Activated B cell treated with CpG ODN at 0.5 μM for 24 hours (primary cell): Measurements from ENCODE around the gene TBCCD1. TPM values are rescaled to one million over a fixed set of nuclear protein-coding genes. Genes with fewer than 3 reads are reported as not detected.
A peak's percentile ranks its signal among the peaks of the same experiment; 100 is the strongest.

Experiments
- ATAC-seq: fragments of 200-7000 bp; cut with Tn5 transposase; one replicate; pipeline ENCODE4 v1.10.0; 2021; ENCODE audit warnings: low read depth, mild to moderate bottlenecking, moderate library complexity
- CTCF ChIA-PET: fragments of 350-600 bp; sonication (Branson Sonifier 250); formaldehyde crosslinking; loops from one replicate; lab custom pipeline; 2021; ENCODE audit warnings: antibody characterized with exemption; lab: Charles Lee
- POLR2A ChIA-PET: fragments of 350-600 bp; sonication (Branson Sonifier 250); formaldehyde crosslinking; loops from one replicate; lab custom pipeline; 2021; ENCODE audit warnings: antibody characterized with exemption; lab: Charles Lee
- DNase-seq: peaks from one replicate; pipeline ENCODE4 v3.0.0; 2022
- H3K27ac Mint-ChIP-seq: one replicate; pipeline ENCODE4 v1.8.0; 2020; ENCODE audit warnings: mixed read lengths
- H3K27me3 Mint-ChIP-seq: one replicate; pipeline ENCODE4 v1.8.0; 2021; ENCODE audit warnings: mixed read lengths
- H3K36me3 Mint-ChIP-seq: one replicate; pipeline ENCODE4 v1.8.0; 2021; ENCODE audit warnings: low read depth, mixed read lengths
- H3K4me1 Mint-ChIP-seq: one replicate; pipeline ENCODE4 v1.8.0; 2021; ENCODE audit warnings: mixed read lengths
- H3K4me3 Mint-ChIP-seq: one replicate; pipeline ENCODE4 v1.8.0; 2020; ENCODE audit warnings: mild to moderate bottlenecking, mixed read lengths
- H3K9me3 Mint-ChIP-seq: one replicate; pipeline ENCODE4 v1.8.0; 2020; ENCODE audit warnings: mixed read lengths
- CTCF ChIP-seq: fragments of 200-600 bp; IDR thresholded peaks from one replicate; pipeline ENCODE4 v1.8.0; 2022; ENCODE audit warnings: antibody characterized with exemption, mild to moderate bottlenecking
- intact Hi-C: fragments of 100-400 bp; cut with micrococcal nuclease; formaldehyde crosslinking; loops from one replicate; pipeline ENCODE4 v1.15.1; 2024
- total RNA-seq: library from RNA; stranded (reverse); gene quantifications from 2 replicates; pipeline ENCODE4 v1.2.3, GENCODE V29; 2022

Gene TBCCD1
- total RNA-seq, 1 donor from 2014 or later: 15.4 TPM

DNA sequence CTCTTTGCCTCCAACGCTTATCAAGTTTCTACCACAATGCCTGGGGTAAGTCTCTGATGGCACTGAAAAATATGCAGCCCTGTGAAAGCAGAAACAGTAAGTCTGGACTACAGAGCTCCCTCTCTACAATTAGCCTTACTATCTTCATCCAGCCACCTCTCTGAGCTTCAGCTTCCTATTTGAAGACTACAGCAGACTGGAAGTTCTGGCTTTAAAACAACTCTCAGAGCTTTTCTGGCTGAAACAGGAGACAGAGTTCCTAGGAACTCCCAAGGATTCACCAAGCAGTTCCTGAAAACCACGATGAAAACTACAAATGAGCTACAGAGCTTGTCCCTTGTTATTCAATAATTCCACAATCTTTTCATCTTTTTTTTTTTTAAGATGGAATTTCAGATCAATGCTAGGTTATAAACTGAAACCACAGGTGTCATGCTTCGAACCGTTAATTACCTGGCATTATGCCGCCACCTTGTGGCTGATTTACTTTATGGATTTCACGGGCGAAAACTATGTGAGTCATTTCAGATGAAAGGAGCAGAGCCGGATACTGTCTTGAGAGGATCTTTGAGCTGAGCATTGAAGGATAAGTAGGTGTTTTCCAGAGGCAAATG is 26.8 kb downstream of the TBCCD1 start:
- peaks cover 35% of the 10 kb centered on the region for H3K4me1 Mint-ChIP-seq
- no peaks in the 10 kb centered on the region for H3K9me3 Mint-ChIP-seq

DNA sequence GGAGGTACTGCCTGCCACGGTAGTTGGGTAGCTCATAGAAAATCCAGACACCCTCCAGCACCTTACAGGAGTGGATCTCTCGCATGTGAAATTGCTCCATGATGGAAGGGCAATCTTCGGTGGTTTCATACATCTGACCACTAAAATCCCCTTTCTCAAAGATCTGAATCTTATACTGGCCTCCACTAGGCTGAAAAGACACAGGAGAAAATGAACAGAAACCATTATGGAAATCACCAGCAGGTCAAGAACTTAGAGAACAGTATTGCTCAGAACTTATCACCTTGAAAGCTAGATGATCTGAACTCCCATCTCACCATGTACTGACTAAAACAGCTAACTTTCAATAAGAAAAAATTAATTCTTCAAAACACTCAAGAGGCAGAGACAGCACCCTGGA is 28.4 kb downstream of the TBCCD1 start:
- CTCF ChIA-PET: interaction anchor here (0.9 to 12.3 kb wide), 15 partner anchors 11 to 879 kb away, joined by 3 to 346 read pairs (median 17); partner anchors contain the start of gene DGKG
- peak overlapping the region; percentile 2 for H3K27ac Mint-ChIP-seq
- H3K27me3 Mint-ChIP-seq: no peaks in the 10 kb centered on the region
- intact Hi-C loops: loop anchor here (10.0 kb wide), 2 partner anchors 486 to 596 kb away; partner anchors contain the start of gene RPL39L
- H3K4me1 Mint-ChIP-seq: peaks cover 49% of the 10 kb centered on the region
- H3K4me3 Mint-ChIP-seq: no peak overlapping the region
- POLR2A ChIA-PET: interaction anchor here (1.2 to 3.5 kb wide), 5 partner anchors 28 to 601 kb away, joined by 3 to 24 read pairs (median 4); partner anchors contain the start of genes TBCCD1 and TRA2B
- no peaks in the 10 kb centered on the region for H3K9me3 Mint-ChIP-seq
- no peak for ATAC-seq
- no peak for DNase-seq
- TF ChIP-seq CTCF: no peak
- H3K36me3 Mint-ChIP-seq: no peaks in the 10 kb centered on the region

More for the DNA sequence above, 26.8 kb downstream of the TBCCD1 start:
- Mint-ChIP-seq H3K4me3 (no peak overlapping the region), H3K27me3 (no peaks in the 10 kb centered on the region), H3K27ac (no peak overlapping the region), H3K36me3 (peaks cover 10% of the 10 kb centered on the region)
- intact Hi-C loops: loop anchor here (1.0 to 2.0 kb wide), 7 partner anchors 30 to 563 kb away; no protein-coding TSS in a partner anchor
- ATAC-seq (peak; percentile 88), DNase-seq (peak; percentile 55)
- CTCF ChIA-PET: interaction anchor here (0.6 to 12.3 kb wide), 49 partner anchors 8 to 880 kb away, joined by 3 to 346 read pairs (median 4); partner anchors contain the start of genes DNAJB11 and TBCCD1
- TF ChIP-seq CTCF: no peak
- POLR2A ChIA-PET: interaction anchor here (0.5 to 3.5 kb wide), 14 partner anchors 21 to 626 kb away, joined by 3 to 24 read pairs (median 4); partner anchors contain the start of genes DGKG, DNAJB11, EIF4A2 and TBCCD1

- ATAC-seq: no peak
- no peak overlapping the region for H3K27ac Mint-ChIP-seq
- CTCF ChIA-PET: interaction anchor here (1.0 to 12.3 kb wide), 2 partner anchors 280 to 554 kb away, joined by 4 to 346 read pairs; no protein-coding TSS in a partner anchor
- no peaks in the 10 kb centered on the region for H3K36me3 Mint-ChIP-seq
- no peaks in the 10 kb centered on the region for H3K9me3 Mint-ChIP-seq
- no peak for TF ChIP-seq CTCF
- no peak overlapping the region for H3K4me3 Mint-ChIP-seq
- intact Hi-C loops: loop anchor here (10.0 kb wide), 2 partner anchors 488 to 598 kb away; partner anchors contain the start of gene RPL39L
- H3K4me1 Mint-ChIP-seq: peaks cover 65% of the 10 kb centered on the region
- H3K27me3 Mint-ChIP-seq: no peaks in the 10 kb centered on the region
- no peak for DNase-seq
- POLR2A ChIA-PET: interaction anchor here (1.0 to 5.5 kb wide), 3 partner anchors 18 to 600 kb away, joined by 6 to 50 read pairs (median 13); partner anchors contain the start of genes EIF4A2 and TRA2B
Measured at GRCh38 chr3:186536883-186537844, 30.0 kb downstream of the TBCCD1 start.

DNA sequence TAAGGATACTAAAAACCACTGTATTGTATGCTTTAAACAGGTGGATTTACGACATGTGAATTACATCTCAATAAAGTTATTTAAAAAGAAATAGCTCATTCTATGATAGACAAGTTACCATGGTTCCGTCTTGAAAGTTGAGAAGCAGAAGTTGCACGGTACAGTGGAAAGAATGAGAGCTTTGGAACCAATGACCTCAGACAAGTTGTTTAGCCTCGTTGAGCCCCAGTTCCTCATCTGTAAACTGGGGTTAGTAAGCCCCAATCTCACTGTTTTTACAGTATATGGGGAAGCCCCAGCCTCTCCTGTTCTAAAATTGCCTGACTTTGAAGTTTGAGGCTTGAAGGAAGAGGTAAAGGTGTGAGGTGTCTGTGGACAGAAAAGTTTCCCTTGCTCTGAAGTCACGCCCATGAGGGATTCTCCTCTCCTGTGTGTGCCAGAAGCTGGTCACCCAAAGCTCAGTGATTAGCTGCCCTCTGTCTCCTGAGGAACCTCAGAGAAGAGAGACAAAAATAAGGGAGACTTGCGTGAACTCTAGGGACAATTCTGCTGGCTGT is 32.9 kb downstream of the TBCCD1 start:
- peaks cover 83% of the 10 kb centered on the region for H3K4me1 Mint-ChIP-seq
- ATAC-seq: peak; percentile 82
- intact Hi-C loops: loop anchor here (1.0 to 10.0 kb wide), 12 partner anchors 8 to 601 kb away; partner anchors contain the start of genes DGKG, DNAJB11, ETV5 and RPL39L
- no peaks in the 10 kb centered on the region for H3K9me3 Mint-ChIP-seq
- no peaks in the 10 kb centered on the region for H3K36me3 Mint-ChIP-seq
- H3K27ac Mint-ChIP-seq: peak overlapping the region; percentile 97
- TF ChIP-seq CTCF: no peak
- no peak for DNase-seq
- ChIA-PET POLR2A (interaction anchor here (0.7 to 5.5 kb wide), 12 partner anchors 8 to 597 kb away, joined by 3 to 50 read pairs (median 12); partner anchors contain the start of genes DGKG, DNAJB11, EIF4A2 and TRA2B), CTCF (interaction anchor here (0.9 to 12.3 kb wide), 13 partner anchors 9 to 551 kb away, joined by 3 to 346 read pairs (median 4); partner anchors contain the start of genes CRYGS, DGKG and ETV5)
- peak overlapping the region; percentile 77 for H3K4me3 Mint-ChIP-seq
- H3K27me3 Mint-ChIP-seq: no peaks in the 10 kb centered on the region
